ENCODE measurements around the gene DNAJC7. TPM values are rescaled to one million over a fixed set of nuclear protein-coding genes. Genes with fewer than 3 reads are reported as not detected.
A peak's percentile ranks its signal among the peaks of the same experiment; 100 is the strongest.
"Not testable (repeated sequence)": the region's sequence is repeated elsewhere in the genome, so short reads cannot be mapped to it uniquely, and the experiment has no call there.

DNAJC7 gene
- total RNA-seq, 1 experiment from 2014 or later, result 118 TPM

DNA sequence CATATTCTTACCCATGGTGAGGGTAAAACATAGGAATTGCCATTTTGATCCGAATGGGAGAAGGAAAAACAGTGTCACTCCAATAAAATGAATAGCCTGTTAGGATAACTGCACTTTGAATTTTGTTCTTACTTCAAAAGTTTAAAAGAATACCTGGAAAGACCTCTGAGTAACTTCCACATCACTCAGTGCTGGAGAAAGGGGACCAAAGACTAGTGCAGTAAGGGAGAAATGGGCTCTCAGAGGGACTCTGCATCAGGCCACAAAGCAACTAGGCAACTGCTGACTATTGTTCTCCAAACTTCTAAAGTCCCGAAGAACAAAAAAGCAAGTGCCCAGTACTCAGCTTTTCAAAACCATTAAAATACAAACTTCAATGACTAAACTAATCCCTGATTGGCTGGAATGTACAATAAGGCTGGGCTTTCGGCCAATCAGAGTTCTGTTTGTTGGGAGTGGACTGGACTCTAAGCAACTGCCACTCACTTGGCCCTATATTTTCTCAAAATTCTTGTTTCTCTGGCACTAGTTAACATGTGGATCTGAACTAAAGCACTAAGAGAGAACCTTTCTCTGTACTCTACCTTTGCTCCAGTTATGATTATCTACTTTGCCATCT is 6.2 kb downstream of the DNAJC7 start:
- peak; percentile 53 for DNase-seq (ENCODE audit: low spot score)

DNA sequence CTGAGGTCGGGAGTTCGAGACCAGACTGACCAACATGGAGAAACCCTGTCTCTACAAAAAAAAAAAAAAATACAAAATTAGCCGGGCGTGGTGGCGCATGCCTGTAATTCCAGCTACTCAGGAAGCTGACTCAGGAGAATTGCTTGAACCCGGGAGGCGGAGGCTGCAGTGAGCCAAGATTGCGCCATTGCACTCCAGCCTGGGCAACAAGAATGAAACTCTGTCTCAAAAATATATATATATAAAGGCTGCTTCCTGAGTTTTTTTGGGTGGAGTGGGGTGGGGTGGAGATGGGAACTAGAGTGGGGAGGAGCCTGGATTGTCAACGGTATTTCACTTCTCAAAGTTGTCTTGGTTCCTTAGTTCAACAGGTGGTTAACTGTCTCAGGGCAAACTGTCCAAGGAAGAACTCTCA is 7.0 kb downstream of the DNAJC7 start:
- DNase-seq (ENCODE audit: low spot score), result not testable (repeated sequence)

DNA sequence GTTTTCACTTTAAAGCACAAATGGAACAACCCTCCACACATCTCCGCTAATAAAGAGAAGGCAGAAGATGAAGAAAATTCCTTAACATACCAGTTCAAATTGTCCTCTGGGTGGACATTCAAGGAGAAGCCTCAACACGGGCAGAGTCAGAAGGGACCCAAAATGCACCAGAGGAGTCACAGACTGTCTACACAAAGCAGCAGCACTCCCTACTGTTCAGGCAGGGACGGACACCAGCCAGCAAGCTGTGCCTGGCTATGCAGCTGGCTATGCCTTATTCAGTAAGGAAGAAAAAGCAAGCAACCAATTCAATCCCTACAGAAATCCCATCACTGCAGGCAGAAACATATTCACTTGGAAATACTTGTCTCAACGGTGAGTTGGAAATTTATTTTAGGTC is 8.1 kb downstream of the DNAJC7 start:
- DNase-seq (ENCODE audit: low spot score), result no peak

DNA sequence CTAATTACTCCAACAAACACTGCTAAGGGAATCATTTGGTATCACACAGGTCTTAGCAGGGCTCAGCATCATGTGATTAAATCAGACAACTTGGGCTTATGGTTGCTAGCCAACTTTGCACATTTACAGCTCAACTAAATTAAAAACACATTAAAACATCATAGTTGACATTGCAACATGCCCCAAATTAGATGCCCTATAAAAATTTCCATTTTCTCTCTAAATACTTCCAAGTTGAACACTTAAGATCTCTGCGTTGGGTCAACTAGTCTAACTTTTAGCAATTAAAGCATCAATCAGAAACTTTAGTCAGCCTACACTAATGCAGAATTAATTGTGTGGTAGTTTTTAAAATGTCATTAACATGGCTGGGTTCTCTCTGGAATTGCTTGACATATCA is 12.1 kb downstream of the DNAJC7 start:
- DNase-seq (ENCODE audit: low spot score), result no peak

DNA sequence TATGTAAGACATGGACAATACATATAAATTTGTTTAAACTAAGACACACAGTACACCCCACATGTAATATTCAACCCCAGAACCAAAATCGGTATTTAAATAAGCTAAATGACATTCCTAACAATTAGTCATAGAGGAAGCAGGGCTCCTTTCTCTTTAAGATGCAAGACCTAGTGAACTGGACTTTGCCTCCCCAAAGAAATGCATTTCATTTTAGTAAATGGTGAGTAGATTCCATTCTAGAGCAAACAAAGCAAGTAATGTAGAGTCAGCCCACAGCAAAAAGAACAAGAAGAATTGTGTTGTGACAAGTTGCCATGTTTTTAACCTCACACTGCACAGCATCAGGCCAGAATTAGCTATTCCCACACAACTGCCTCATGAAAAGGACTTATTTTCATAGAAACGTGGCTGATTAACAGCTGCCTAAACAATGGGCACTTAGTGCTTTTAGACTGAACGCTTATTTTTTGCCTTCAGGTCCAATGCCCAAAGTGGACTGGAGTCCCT is 14.4 kb downstream of the DNAJC7 start:
- DNase-seq (ENCODE audit: low spot score), result no peak

DNA sequence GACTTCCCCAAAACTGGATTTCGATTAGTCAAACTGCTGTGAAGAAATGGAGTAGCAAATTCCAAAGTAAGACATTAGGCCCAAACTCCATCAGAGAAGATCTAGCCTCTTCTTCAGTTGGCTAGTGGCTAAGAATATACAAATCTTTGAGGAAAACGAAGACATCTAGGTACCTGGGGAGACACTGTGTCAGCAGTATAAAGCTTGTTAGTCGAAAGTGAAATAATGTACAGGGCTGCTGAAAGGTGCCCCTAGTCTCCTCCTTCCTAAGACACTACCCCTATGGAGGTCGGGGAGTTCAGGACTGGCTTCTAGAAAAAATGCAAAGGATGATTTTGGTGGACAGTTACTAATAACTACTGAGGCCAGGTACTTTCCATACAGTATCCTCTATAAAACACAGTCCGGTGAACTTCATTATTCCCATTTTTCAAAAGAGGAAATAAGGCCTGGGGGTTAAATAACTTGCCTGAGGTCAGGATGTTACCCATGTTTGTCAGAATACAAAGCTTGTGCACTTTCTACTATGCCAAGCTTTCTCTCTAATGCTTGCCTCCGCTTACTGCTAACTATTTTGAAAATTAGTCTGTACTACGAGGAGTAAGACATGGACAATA is 15.0 kb downstream of the DNAJC7 start:
- no peak for DNase-seq (ENCODE audit: low spot score)

DNA sequence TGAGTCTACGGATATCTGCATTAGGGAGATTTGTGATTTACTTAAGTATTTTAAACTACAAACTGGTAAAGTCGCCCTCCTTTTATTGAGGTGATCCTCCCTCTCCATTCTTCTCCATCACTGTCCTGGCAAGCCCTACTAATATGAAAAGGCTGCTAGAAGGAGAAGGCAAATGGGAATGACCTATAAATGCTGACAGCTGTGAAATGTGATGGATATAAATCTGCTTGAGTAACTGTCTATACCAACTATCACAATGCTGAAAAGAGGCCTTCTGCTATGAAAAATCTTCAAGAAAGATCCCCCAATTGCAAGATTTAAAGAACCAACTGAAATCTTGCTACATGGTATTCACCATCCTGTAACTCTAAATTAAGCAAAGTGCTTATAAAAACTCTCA is 15.5 kb downstream of the DNAJC7 start:
- no peak for DNase-seq (ENCODE audit: low spot score)

DNA sequence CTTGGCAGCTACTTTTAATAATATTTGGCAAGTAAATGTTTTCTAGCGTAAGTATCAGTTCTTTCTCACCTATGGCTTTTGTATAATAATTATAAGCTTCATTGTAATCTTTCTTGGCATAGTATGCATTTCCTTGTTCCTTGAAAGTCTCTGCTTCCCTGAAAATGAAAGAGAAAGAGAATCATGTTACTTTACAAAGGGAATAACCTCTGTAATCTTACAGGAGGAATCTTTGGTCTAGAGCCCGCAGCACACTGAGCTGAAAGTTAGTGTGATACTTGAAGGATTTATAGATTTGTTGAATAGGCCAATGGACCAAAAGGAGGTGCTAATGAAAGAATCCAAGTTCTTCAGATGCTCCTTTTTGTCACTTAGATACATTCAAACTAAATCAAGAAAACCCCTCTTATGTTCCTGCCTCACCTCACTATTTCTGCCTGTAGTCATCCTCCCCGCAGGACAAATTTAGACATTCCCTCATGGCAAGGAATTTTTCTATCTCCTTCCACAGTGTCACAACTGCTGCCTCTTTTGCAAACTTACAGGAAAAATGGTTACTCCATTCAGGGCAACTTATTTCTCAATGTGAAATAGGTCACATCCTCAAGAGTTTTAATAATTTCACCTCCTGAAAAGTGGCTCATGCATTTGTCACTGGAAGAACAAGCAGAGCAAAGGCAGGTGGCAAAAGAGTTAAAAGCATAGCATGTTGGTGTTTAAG is 16.7 kb downstream of the DNAJC7 start:
- DNase-seq (ENCODE audit: low spot score), result no peak

DNA sequence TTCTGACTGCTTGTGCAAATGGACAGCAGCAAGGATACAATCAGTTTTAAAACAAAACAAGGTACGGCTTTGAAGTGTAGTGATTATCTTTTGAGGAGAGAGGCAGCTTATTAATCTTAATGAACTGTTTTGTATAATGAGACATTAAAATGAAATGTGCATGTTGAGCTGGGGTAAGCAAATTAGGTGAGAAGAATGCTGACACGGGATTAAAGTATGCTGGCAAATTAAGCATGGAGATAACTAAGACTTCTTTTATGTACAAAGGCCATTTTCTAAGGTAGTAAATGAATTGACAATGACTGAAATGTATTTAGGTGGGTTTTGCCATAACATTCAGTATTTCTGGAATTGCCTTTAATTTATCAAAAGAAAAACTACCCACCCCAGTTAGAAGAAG is 18.7 kb downstream of the DNAJC7 start:
- DNase-seq (ENCODE audit: low spot score), result no peak

DNA sequence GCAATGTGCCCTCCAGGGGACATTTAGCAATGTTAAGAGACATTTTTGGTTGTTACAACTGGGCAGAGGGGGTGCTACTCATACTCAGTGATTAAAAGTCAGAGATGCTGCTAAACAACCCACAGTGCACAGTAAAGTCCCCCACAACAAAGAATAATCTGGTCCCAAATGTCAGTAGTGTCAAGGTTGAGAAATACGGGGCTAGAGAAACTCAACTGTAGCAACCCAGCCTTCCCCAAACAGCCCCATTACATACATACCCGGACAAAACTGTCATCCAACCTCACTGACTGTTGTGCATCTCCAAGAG is 20.4 kb downstream of the DNAJC7 start:
- no peak for DNase-seq (ENCODE audit: low spot score)

DNA sequence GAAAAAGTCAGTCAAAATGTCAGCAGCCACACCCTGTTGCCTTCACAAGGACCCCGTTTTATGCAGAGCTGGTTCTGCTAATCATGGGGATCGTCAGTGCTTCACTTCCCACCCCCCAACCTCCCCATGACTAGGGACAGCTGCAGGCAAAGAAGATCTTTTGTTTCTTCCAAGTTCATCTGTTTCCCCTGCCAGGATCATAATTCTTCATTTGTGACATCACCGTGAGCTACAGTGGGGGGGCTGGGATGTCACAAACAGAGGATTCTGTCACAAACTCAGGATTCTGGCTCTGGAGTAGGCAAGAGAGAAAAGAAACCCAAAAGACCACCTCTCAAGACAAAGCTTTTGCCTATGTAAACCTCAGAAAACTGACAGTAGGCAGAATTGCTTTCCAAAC is 24.7 kb downstream of the DNAJC7 start:
- DNase-seq (ENCODE audit: low spot score), result no peak

DNA sequence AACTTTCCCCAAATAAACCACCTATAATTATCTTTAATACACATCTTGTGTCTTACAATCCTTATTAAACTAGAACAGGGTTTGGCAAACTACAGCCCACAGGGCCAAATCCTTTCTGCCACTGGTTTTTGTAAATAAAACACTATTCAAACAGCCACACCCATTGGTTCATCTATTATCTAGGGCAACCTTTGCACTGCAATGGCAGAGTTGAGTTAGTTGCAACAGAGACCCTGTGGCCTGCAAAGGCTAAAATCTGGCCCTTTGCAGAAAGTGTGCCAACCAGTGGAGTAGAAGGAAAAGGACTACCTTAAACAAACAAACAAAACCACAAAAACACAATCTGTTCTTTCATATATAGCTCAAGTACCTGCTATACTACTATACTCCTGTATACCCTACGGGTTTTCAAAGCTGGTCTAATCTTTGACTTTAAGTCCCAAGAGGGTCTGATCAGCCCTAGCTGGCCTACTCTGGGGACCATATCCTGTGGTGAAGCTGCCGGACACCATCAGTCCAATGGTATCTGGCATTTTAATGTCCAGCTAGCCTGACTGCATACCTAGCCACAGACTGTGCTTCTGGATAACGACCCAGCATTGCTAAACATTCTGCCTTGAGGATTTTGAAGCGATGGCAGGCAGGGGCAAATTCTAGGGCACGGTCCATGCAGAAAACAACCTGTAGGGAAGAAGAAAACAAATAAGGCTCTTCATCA is 27.4 kb downstream of the DNAJC7 start:
- no peak for DNase-seq (ENCODE audit: low spot score)

DNA sequence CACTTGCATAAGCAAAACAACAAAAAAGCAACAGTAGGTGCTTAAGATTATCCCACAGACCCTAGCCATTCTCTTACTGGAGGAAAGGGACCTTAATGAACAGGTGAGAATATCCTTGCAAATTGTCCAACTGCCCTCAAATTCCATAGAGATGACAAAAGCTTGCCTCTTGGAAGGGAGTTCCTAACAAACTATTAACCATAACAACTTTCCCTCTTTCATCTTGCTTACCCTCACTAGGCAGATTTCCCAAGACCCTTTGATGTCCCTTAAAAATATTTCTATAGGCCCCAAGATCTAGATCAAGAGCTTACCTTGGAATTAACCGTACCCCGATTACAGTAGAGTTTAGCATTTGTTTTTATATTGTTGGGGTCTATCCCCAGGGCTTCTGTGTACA is 28.8 kb downstream of the DNAJC7 start:
- no peak for DNase-seq (ENCODE audit: low spot score)

DNA sequence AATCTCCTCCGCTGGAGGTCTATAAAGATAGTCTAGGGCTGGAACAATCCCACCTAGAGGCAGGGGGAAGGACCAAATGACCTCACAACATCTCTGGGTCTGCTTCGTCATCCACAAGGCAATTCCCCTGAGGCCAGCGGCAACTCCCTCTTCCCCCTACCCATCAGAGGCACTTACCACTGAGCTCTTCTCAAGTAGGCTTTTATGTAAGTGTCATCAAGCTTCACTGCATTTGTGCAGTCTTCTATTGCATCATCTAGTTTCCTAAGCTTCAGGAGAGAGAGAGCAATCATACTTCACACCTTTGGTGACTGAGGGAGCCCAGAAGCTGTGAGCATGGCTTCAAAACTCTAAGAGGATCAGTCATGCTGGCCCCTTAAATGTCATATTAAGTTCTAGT is 29.6 kb downstream of the DNAJC7 start:
- no peak for DNase-seq (ENCODE audit: low spot score)

DNA sequence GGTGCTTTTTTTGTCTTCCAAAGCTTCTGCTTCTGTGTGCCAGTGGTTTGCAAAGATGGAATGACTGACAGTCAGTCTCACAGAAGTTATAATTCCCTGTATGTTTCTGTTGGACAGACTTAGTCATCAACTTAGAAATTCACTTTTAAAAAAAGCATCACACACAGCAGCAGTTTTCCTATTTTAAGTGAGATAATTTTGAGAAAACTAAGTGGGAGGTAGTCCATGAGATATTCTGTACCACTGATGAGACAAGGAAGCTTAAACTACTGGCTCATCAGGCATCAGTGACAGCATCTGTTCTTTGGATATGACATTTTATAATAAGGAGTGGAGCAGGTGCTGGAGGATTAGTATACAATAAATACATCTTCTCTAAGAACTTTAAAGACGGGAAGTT is 30.6 kb downstream of the DNAJC7 start:
- no peak for DNase-seq (ENCODE audit: low spot score)

DNA sequence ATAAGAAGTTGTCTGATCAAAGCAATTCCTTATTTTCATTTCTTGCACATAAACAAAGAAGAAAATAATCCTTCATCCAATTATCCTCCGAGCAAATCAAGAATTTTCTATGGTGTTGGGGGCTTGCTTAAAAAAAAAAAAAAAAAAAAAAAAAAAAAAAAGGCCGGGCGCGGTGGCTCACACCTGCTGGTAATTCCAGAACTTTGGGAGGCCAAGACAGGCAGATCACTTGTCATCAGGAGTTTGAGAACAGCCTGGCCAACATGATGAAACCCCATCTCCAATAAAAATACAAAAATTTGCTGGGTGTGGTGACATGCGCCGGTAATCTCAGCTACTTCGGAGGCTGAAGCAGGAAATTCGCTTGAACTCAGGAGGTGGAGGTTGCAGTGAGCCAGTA is 31.3 kb downstream of the DNAJC7 start:
- DNase-seq (ENCODE audit: low spot score), result no peak

DNA sequence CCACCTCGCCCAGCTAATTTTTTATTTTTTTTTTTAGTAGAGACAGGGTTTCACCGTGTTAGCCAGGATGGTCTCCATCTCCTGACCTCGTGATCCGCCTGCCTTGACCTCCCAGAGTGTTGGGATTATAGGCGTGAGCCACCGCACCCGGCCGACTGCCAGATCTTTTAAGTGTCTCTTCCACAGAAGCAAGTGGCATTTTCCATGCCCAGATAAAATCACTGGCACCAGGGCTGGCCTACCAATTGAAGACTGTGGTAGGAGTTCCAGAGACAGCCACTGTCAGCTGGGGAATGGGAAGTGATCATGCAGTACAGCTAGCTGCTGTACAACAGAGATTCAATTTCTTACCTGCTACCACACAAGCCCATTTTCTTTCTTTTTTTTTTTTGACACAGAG is 32.8 kb downstream of the DNAJC7 start:
- no peak for DNase-seq (ENCODE audit: low spot score)

DNA sequence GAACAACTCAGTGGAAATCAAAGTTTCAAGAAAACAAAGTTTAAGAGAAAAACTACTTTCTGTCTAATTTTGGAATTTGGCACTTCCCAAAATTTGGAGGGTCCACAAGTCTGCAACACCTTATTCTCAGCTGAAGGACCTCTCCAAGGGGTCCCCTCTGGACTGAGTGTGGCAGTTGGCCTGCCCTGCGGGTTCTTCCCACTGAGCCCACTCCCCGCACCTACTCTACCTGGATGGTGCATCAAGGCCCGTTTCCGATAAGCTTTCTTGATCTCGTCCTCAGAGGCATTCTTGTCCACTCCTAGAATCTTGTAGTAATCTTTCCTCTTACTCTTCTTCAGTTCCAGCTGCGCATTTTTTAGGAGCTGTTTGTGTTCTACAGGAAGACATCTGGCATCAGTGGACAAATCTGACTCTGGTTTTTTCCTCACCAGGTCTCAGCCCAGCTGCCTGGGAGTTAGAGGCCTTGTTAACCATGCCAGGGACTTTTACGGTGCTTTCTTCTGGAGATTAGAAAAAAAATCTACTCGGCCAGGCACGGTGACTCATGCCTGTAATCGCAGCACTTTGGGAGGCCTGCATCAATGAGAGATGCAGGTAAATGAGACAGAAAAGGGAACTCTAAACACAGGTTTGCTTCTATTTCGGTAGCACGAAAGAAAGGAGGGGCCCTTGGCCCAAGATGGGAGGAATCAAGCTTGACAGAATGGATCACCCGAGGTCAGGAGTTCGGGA is 35.0 kb downstream of the DNAJC7 start:
- DNase-seq (ENCODE audit: low spot score), result peak; percentile 71

DNA sequence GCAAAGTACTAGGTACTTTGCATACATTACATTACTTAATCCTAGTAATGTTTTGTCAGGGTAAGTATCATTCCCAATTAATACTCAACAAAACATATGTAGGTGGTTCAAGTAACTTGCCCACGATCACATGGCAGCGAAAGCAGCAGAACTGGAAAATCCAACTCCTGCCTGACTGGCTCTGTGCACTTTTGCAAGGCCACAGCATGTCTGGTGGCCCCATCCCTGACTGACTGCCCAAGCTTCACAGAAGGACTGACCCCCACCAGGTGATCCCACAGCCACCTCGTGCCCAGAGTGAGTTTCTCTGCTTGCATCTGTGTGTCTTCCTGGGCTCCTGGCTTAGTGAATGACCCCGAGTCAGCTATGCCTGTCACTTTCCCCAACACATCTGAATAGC is 39.2 kb downstream of the DNAJC7 start:
- no peak for DNase-seq (ENCODE audit: low spot score)

DNA sequence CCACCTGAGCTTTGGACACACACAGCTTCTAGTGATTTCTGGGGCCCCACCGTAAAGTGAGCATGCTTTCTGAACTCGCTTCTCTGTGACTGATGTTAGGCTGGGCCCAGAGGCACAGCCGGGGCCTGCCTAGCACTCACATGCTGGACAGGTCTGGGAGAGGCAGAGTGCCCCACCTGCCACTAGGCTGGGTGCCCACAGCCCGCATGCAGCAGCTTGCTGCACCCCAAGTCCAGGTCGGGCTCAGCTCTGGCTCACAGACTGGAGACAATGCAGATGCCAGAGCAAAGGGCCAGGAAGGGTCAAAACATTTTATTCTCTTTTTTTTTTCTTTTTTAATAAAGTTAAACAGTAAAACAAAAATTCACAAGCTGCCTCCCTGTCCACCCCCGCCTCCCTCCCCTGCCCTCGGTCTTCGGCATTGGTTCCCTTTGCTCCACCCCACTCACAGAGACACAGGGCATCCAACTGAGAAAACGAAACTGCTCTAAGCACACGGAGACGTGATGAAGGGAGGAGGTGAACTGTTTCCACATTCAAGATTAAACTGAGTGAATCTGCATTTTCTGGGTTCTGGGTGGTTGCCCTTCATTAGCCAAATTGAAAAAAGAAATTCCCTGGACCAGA is 41.0 kb downstream of the DNAJC7 start:
- DNase-seq (ENCODE audit: low spot score), result no peak

Measured in A172 (cell line).